GM18505 (cell line): Measurements from ENCODE around the gene FH.

ENCODE experiments used
- ATAC-seq: cut with Tn5 transposase; IDR thresholded peaks from one replicate; pipeline ENCODE4 v1.9.1; 2021; ENCODE audit not compliant: unreplicated experiment
- POLR2A ChIP-seq: IDR thresholded peaks from 4 replicates; pipeline ENCODE4 v1.6.1; 2011; ENCODE audit warnings: borderline replicate concordance; ENCODE audit not compliant: insufficient read depth, insufficient read length; ENCODE audit errors: extremely low read depth

FH gene

DNA sequence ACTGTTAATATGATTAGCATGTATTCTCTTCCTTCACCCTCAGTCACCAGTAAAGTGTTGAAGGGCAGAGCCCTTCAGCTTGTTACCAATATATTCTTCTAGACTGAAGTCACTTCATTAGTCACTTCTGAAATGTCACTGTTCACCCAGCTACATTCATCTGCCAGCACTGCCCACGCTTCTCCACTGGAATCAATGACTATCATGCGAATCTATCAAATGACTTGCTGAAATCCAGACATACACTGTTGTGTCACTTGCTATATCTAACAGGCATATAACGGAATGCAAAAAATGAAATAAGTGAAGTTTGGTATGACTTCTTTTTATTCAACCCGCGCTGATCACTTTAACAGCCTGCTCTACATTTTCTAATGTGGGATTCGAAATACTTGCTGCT is 16.1 kb downstream of the FH start:
- no peak for ATAC-seq
- no peak for TF ChIP-seq POLR2A

DNA sequence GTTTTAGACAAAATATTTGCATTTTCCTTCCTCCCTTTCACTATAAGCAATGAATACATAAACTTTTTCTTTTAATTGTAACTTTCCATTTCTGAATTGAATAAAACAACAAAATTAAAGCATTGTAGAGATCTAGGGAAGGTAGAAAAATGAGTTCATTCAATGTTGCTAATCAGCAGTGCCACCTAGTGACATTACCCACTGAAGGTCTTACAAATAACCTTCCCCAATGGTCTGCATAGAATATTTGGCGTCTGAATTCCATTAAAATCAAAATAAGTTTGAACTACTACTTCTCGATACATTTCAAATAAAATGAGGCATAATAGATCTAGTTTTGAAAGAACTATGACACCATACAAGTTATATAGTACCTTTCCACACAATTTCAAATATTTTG is 19.6 kb downstream of the FH start:
- no peak for TF ChIP-seq POLR2A
- ATAC-seq: no peak

DNA sequence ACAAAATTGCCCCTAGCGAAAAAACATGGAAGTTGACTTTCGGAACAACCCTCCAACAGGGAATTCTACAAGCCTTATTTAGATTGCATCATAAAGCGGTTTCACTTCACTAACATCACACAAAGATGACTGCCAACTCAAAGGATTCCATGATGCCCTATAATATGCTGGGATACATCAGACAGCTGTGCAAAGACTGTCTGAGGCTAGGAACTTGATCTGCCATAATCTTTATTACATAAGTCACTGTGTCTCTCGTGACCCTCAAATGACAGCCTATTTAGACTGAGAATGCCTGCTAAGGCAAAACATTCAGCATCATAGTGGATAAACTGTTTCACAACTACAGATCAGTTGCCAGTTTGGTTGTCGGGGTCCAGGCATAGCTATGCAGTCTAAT is 23.8 kb downstream of the FH start:
- TF ChIP-seq POLR2A: no peak
- ATAC-seq: no peak

DNA sequence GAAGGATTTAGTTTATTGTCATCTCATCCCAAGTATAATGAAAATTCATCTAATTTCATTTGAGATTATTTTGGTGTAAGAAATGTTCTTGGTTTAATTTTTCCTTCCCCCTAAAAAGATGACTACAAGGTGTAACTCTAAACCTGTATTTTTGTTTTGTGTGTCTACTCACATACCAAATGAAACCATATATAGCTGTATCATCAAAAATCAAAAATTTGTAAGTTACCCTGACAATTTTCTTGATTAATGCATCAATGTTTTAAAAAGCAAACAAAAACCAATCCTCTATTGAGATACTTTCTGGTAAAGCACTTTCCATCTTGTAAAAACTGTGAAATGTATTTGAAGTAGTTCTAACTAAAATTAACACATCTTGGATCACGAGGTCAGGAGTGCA is 30.8 kb downstream of the FH start:
- TF ChIP-seq POLR2A: no peak
- no peak for ATAC-seq

DNA sequence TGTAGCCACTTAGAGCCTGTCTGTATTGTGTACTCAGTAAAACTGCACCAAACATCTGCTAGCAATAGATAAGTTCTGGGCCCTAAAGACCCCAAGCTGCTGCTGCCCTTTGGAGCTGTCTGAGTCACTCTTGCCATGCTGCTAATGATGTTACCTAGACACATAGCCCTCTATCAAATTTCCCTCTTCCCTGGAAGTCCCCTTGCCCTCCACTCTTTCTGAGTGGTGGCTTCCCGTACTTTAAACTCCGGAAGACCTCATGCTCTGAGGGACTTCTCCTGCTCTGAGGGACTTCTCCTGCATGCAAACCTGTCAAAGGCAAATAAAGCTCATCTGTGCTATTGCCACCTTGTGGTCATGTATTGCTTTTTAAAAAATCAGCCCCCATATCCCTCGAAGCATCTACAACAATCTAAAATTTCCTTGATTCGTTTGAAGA is 34.0 kb downstream of the FH start:
- no peak for TF ChIP-seq POLR2A

DNA sequence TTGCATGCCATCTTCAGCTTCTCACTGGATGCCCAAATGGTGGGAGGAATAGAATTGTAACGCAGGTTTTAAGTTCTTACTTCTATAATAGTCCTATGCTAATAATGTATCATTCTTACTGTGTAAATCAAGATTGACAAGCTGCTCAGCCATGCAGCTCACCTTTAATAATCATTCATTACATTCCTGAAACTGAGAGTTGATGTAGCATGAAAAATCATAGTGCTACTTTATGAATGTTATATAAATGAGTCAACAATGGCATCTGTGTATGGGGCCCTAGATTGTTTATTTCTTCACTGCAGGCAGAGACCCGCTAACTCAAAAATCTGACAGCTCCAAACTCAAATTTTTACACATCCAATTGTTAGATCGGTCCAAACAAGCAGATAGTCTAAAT is 34.4 kb downstream of the FH start:
- peak; percentile 79 for ATAC-seq
- TF ChIP-seq POLR2A: no peak

More for the DNA sequence above, 34.0 kb downstream of the FH start:
- peak; percentile 62 for ATAC-seq

DNA sequence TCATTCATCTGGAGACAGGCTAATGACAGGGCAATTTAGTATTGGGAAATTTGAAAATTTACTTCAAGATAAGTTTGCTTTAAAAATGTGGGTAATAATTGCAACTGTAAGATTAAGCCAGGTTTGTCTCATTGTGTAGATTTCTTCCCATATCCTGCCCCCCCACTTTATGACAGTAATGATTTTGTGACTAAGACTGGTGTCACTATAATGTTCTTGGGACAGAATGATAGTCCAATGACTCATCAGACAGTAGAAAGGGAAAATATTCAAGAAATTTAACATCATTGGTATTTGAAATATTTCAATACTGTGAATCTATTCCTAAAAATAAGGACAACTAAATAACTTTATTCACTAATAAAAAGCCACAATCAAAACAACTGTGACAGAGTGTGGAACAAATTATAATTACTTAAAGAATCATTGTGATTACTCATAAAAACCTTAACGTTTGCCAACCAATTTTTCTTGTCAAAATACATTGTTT is 36.7 kb downstream of the FH start:
- no peak for ATAC-seq
- TF ChIP-seq POLR2A: no peak

DNA sequence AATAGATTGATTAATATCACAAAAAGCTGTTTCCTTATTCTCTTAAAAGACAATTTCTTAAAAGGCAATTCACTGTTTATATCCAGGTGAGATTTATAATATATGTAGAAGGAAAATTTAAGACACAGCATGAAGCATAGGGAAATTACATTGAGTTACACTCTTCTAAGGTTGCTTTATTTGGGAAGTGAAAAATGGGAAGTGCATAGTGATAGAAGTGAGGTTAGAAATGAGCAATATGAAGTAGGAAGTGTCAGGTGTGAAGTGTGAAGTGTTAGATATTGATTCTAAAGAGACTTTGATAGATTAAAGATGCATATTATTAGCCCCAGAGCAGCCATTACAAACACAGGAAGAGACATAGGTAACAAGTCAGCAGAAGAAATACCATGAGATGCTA is 40.3 kb downstream of the FH start:
- no peak for ATAC-seq
- TF ChIP-seq POLR2A: no peak

DNA sequence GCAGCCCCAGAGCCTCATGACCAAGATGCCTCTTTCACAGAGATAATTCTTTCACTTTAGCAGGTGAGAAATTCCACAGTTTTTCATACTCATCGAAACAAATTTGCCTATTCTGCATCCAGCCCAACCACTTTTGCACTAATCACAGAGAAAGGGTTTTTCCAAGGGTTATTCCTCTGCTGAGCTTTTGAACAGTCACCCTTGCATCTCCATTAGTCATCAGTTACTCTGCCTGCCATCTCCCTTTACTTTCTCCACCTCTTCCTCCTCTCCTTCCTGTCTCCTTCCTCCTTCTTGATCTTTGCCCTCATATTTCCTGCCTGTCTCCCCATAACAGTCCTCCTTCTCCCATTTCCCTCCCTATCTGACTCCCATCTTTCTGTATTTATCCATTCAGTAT is 43.9 kb downstream of the FH start:
- ATAC-seq: no peak

DNA sequence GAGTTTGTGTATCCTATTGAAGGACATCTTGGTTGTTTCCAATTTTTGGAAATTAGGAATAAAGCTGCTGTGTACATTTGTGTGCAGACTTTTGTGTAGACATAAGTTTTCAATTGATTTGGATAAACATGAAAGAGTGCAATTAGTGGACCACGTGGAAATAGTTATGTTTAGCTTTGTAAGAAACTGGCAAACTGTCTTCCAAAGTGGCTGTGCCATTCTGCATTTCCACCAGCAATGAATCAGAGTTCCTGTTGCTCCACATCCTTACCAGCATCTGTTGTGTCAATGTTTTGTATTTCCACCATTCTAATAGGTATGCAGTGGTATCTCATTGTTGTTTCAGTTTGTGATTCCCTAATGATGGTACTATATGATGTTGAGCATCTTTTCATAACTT is 46.5 kb downstream of the FH start:
- no peak for ATAC-seq
- TF ChIP-seq POLR2A: no peak

More for the DNA sequence above, 43.9 kb downstream of the FH start:
- no peak for TF ChIP-seq POLR2A

DNA sequence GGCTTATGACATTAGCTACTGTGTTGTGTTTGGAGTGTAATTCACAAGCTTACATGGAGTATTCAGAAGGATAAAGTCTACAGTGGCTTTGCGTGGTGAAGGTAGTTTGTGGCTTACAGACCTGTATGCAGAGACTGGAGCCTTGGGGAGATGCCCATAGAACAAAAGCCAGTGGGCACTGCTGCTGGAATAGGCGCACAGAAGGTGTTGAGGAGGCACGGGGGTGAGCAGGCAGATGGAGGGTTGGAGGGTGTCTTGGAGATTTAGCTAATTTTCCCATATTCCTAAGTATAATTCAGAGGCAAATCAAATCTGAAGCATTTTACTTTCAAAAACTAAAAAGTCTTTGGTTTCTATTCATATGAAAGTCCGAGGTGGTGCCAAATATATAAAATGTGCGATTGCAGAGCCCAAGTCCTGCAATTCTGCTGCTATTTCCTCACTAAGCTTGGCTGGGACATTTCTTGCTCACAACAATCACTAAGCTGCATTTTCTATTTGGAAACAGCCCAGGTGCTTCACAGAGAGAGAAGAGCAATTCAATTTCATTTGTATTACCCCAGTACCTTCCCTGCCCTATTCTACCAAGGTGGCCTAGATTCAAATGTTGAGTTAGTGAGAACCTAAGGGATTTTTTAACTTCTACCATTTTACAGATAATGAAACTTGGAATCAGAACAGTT is 48.5 kb downstream of the FH start:
- TF ChIP-seq POLR2A: no peak
- no peak for ATAC-seq

DNA sequence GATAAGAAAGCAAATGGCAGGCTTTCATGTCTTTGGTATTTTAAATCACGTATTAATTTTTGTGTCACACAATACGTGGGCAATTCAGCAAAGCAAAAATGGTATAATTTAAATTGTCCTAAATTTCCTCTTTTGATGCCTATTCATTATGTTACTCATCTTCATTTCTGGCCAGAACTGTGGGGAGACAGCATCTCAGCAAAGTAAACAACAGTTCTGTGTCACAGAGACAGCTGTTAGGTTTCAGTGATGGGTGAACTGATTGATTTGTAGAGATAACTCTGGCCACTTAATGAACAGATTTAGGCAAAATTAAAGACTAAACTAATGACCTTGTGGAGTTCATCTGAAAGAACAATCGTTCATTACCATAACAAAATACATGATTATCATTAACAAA is 49.2 kb downstream of the FH start:
- TF ChIP-seq POLR2A: no peak
- no peak for ATAC-seq

DNA sequence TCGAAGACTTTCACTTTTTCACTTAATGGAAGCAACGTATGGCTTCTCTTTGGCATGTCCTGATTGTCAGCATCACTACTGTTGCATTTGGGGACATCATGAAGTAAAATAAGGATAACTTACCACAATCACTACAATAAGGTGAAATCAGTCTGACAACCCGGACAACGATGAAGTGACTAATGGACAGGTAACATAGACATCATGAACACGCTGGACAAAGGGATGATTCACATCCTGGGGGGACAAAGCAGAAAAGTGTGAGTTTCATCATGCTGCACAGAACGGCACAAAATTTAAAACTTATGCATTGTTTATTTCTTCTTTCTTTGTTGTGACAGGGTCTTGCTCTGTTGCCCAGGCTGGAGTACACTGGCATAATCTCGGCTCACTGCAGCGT is 53.9 kb downstream of the FH start:
- no peak for TF ChIP-seq POLR2A

DNA sequence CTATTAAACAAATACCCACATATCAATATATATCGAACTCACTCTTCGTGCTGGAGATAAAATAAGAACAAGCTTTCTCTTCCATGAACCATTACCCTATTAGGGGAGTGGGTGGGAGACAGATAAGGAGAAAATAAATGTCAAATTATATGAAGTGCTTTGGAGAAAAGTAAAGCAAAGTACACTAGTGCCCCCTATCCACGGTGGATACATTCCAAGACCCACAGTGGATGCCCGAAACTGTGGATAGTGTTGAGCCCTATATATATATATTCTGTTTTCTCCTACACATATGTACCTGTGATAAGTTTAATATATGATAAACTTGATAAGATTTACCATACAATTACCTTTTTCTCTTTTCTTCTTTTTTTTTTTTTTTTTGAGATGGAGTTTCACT is 54.6 kb downstream of the FH start:
- no peak for TF ChIP-seq POLR2A
- no peak for ATAC-seq

More for the DNA sequence above, 53.9 kb downstream of the FH start:
- ATAC-seq: no peak

DNA sequence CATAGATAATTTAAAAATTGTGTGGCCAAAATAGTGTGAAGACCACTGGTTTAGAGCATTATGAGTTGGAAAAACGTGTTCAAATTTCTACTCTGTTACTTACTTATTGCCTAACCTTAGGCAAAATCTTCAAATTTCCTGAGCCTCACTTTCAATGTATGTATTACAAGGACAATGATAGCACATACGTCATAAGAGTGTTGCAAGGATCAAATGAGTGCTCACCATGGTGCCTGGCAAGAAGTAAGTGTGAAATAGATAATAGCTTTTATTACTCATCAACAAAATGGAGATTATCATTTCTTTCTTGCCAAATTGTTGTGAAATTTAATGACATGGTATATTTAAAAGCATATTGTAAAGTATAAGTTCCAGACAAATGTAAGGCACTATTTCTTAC is 57.2 kb downstream of the FH start:
- no peak for TF ChIP-seq POLR2A
- ATAC-seq: no peak

DNA sequence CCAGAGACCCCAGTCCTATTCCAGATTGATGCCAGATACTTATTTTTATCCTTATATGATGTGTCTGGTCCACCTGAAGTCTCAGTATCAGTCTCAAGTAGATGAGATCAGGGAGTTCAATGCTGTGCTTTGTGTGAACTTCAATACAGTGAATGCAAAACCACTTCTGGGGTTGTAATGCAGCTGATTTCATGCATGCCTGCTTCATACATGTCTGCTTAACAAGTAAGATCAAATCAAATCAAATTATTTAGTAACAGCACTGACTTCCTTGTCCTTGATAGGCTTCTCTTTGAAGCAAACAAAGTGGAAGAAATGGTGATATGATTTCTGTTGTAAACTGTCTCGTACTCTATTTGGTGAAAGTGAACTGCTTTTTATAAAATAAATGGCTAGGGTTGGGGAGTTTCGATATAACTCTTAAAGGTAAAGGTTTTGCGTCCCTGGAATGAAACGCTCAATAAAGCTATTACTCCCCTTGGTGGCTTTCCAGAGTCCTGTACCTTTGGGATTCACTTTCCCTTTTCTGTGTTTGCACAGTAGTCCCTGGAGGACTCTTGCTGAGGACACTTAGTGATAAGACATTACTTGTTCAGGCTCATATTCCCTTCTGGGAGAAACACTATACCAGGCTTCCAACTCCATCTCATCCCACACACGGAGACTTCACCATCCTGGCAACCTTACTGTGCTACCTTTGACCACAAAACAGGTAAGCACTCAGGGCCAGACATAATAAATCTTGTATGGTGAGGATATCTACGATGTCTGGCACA is 59.3 kb downstream of the FH start:
- ATAC-seq: no peak
- no peak for TF ChIP-seq POLR2A
